MCF 10A (cell line): ENCODE measurements around the gene PDLIM4. TPM values are rescaled to one million over a fixed set of nuclear protein-coding genes. Genes with fewer than 3 reads are reported as not detected.

Experiments
- BruUV-seq: library from RNA; stranded (reverse); fragments of 400-500 nt; replicated peaks from 2 replicates; lab custom pipeline; 2021; lab: Mats Ljungman, UMichigan
- CTCF ChIA-PET: fragments of 300-600 bp; sonication (Branson Sonifier 250); formaldehyde crosslinking; extraction: SDS; loops from one replicate; lab custom pipeline; 2021; ENCODE audit warnings: antibody characterized with exemption, inconsistent platforms; lab: Yijun Ruan, JAX
- POLR2A ChIA-PET: fragments of 300-600, 350-650 bp; sonication (Branson Sonifier 250); formaldehyde crosslinking; extraction: SDS; loops from one replicate; lab custom pipeline; 2020; ENCODE audit warnings: antibody characterized with exemption, inconsistent platforms; lab: Yijun Ruan, JAX
- DNase-seq: peaks from one replicate; pipeline ENCODE4 v3.0.0-alpha.2; 2018; ENCODE audit not compliant: unreplicated experiment
- H3K27ac Mint-ChIP-seq: one replicate; pipeline ENCODE4 v1.8.0; 2022; ENCODE audit warnings: mild to moderate bottlenecking, low read depth, mixed read lengths; ENCODE audit not compliant: unreplicated experiment
- H3K27me3 Mint-ChIP-seq: one replicate; pipeline ENCODE4 v1.8.0; 2022; ENCODE audit warnings: mixed read lengths; ENCODE audit not compliant: insufficient read depth, unreplicated experiment
- H3K36me3 Mint-ChIP-seq: one replicate; pipeline ENCODE4 v1.8.0; 2022; ENCODE audit warnings: mild to moderate bottlenecking, moderate library complexity, mixed read lengths; ENCODE audit not compliant: insufficient read depth, unreplicated experiment
- H3K4me1 Mint-ChIP-seq: one replicate; pipeline ENCODE4 v1.8.0; 2022; ENCODE audit warnings: mixed read lengths; ENCODE audit not compliant: insufficient read depth, unreplicated experiment
- H3K4me3 Mint-ChIP-seq: one replicate; pipeline ENCODE4 v1.8.0; 2022; ENCODE audit warnings: mild to moderate bottlenecking, moderate library complexity, mixed read lengths; ENCODE audit not compliant: unreplicated experiment
- H3K9me3 Mint-ChIP-seq: one replicate; pipeline ENCODE4 v1.8.0; 2022; ENCODE audit warnings: mixed read lengths; ENCODE audit not compliant: unreplicated experiment
- CTCF ChIP-seq: fragments of 200-600 bp; IDR thresholded peaks from one replicate; pipeline ENCODE4 v1.8.0; 2022; ENCODE audit warnings: antibody characterized with exemption, mild to moderate bottlenecking; ENCODE audit not compliant: unreplicated experiment
- intact Hi-C: fragments of 100-400 bp; cut with micrococcal nuclease; formaldehyde crosslinking; loops from 2 replicates; pipeline ENCODE4 v1.14.1; 2022
- total RNA-seq: library from RNA; stranded (reverse); gene quantifications from 2 replicates; pipeline ENCODE4 v1.2.3, GENCODE V29; 2022

The PDLIM4 gene
- total RNA-seq, 1 experiment from 2014 or later = 101 TPM

DNA sequence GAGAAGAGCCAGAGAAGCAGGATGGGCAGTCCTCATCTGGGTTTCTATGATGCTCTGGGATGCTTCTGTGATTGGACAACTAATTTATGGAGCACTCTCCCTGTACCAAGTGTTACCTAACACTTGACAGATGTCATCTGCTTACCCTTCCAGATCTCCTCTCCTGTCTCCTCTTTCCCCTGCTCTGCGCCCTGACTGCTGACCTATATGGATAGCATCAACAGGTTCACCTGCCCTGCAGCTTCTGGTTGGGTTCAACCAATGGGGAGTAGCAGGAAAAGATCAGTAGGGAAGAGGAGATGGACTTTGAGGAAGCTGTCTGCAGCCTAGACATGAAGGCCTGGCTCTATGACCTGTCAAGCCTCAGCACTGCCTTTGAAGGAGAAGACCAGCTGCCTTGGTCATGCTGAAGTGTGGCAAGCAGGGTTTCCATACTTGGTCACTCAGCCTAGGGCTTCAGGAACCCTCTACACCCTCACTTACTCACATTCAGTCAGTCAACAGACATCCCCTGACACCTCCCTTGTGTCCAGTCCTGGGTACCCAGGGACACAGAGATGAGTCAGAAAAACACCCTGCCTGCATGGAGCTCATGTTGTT, 18.5 kb upstream of the PDLIM4 start:
- Mint-ChIP-seq H3K4me1 (peaks cover 8% of the 10 kb centered on the region), H3K9me3 (peaks cover 3% of the 10 kb centered on the region), H3K27me3 (no peaks in the 10 kb centered on the region), H3K4me3 (no peak overlapping the region), H3K36me3 (no peaks in the 10 kb centered on the region), H3K27ac (peak overlapping the region; percentile 2)
- no peak for DNase-seq
- CTCF ChIA-PET = interaction anchor here (0.5 to 5.9 kb wide), 61 partner anchors 12 to 706 kb away, joined by 3 to 181 read pairs (median 5); partner anchors contain the start of genes CSF2, IRF1, P4HA2 and PDLIM4
- POLR2A ChIA-PET = interaction anchor here (1.1 to 2.9 kb wide), 7 partner anchors 9 to 132 kb away, joined by 4 to 19 read pairs (median 8); partner anchors contain the start of genes P4HA2 and SLC22A4
- intact Hi-C loops = loop anchor here (1.0 to 2.0 kb wide), 4 partner anchors 20 to 174 kb away; partner anchors contain the start of gene SLC22A4
- no peak for TF ChIP-seq CTCF
- no TSS peak for BruUV-seq

GRCh38 chr5:132239776-132240175, 17.7 kb upstream of the PDLIM4 start:
- peak overlapping the region; percentile 2 for H3K27ac Mint-ChIP-seq
- H3K4me3 Mint-ChIP-seq = no peak overlapping the region
- no peak for TF ChIP-seq CTCF
- peaks cover 7% of the 10 kb centered on the region for H3K9me3 Mint-ChIP-seq
- intact Hi-C loops = loop anchor here (2.0 kb wide), 2 partner anchors 19 to 175 kb away; no protein-coding TSS in a partner anchor
- no peaks in the 10 kb centered on the region for H3K27me3 Mint-ChIP-seq
- peaks cover 12% of the 10 kb centered on the region for H3K4me1 Mint-ChIP-seq
- no peak for DNase-seq
- POLR2A ChIA-PET = interaction anchor here (1.2 to 2.9 kb wide), 4 partner anchors 12 to 54 kb away, joined by 3 to 19 read pairs (median 15); partner anchors contain the start of genes P4HA2 and SLC22A4
- CTCF ChIA-PET = interaction anchor here (0.6 to 5.9 kb wide), 30 partner anchors 11 to 619 kb away, joined by 3 to 181 read pairs (median 16); partner anchors contain the start of genes P4HA2, SLC22A4 and SLC22A5
- H3K36me3 Mint-ChIP-seq = no peaks in the 10 kb centered on the region
- BruUV-seq = no TSS peak

DNA sequence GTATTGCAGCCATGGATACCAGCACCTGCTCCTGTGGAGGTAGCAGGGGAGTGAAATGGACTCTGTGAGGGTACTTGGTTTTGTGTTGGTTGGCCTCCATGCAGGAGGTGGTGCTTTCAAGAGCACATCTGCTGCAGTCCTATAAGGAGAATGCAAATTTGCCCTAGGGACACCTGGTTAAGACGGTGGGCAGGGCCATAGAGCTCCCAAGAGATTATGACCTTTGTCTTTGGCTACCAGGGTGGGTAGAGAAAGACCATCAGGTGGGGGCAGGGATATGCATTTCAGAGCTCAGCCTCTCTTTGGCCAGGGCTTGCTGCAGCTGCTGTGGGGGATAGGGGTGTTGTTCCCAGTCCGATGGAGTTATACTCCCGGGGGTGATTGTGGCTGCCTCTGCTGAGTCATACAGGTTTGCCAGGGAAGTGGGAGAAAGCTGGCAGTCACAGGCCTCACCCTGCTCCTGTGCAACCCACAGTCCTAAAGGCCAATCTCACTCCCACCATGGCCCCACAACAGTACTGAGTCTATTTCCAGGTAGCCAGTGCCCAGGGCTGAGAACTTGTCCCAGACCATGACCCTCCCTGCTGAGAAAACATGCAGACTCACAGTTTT, 14.0 kb upstream of the PDLIM4 start:
- peak; percentile 63 for DNase-seq
- POLR2A ChIA-PET = interaction anchor here (0.7 kb wide), 1 partner anchor 52 kb away, joined by 3 read pairs; no protein-coding TSS in a partner anchor
- TF ChIP-seq CTCF = no peak
- Mint-ChIP-seq H3K36me3 (no peaks in the 10 kb centered on the region), H3K9me3 (peaks cover 14% of the 10 kb centered on the region), H3K4me3 (no peak overlapping the region), H3K4me1 (peaks cover 12% of the 10 kb centered on the region), H3K27ac (no peak overlapping the region), H3K27me3 (no peaks in the 10 kb centered on the region)
- intact Hi-C loops = no loop called here
- CTCF ChIA-PET = interaction anchor here (0.6 to 2.3 kb wide), 8 partner anchors 14 to 180 kb away, joined by 3 to 7 read pairs (median 5); no protein-coding TSS in a partner anchor
- BruUV-seq = no TSS peak

DNA sequence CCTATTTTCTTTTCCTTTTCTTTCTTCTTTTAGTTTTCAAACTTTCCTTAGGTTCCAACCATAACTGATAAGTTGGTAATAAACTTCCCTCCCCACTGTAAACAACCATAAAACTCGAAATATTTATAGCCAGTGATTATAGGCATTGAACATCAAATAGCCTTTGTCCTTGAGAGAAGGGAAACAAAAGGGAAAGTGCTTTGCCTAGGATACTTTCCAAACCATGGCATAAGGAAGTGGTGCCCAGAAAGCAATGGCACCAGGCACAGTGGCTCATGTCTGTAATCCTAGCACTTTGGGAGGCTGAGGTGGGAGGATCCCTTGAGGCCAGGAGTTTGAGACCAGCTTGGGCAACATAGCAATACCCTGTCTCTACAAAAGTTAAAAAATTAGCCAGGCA, 11.9 kb upstream of the PDLIM4 start:
- Mint-ChIP-seq H3K36me3 (no peaks in the 10 kb centered on the region), H3K4me3 (no peak overlapping the region), H3K27me3 (no peaks in the 10 kb centered on the region), H3K27ac (no peak overlapping the region), H3K9me3 (peaks cover 14% of the 10 kb centered on the region), H3K4me1 (peaks cover 12% of the 10 kb centered on the region)
- POLR2A ChIA-PET = no interaction called here
- no peak for TF ChIP-seq CTCF
- CTCF ChIA-PET = interaction anchor here (0.9 to 10.9 kb wide), 6 partner anchors 7 to 255 kb away, joined by 3 to 181 read pairs (median 4); no protein-coding TSS in a partner anchor
- BruUV-seq = no TSS peak
- intact Hi-C loops = no loop called here
- DNase-seq = no peak
